Gastroesophageal sphincter (tissue), 4 donors: ENCODE measurements around the gene OR56A3. TPM values are rescaled to one million over a fixed set of nuclear protein-coding genes. Genes with fewer than 3 reads are reported as not detected.

Experiments
- ATAC-seq: fragments of 150-250 bp; one replicate; pipeline ENCODE4 v1.9.1; 2016; ENCODE audit warnings: mild to moderate bottlenecking, moderate library complexity
- H3K27ac ChIP-seq, 4 donors: fragments of 200-600 bp; sonication (generic) in 3 of 4; 1 replicate in 3 of 4; 2 replicates in 1 of 4; pipeline ENCODE4 v1.5.1; 2016 to 2019
- H3K27me3 ChIP-seq: fragments of 200-600 bp; sonication (generic); one replicate; pipeline ENCODE4 v1.5.1; 2019
- H3K36me3 ChIP-seq, 2 donors: fragments of 200-600 bp; sonication (generic); one replicate each; pipeline ENCODE4 v1.5.1; 2019; ENCODE audit warnings: control low read depth in 1 of 2
- H3K4me1 ChIP-seq, 3 donors: fragments of 200-600 bp; sonication (generic); 1 replicate in 2 of 3; 2 replicates in 1 of 3; pipeline ENCODE4 v1.5.1; 2016 to 2019; ENCODE audit warnings: control low read depth in 2 of 3
- H3K4me3 ChIP-seq, 2 donors: fragments of 200-600 bp; sonication (generic); one replicate each; pipeline ENCODE4 v1.5.1; 2019; ENCODE audit warnings: mild to moderate bottlenecking in 1 of 2, moderate library complexity in 1 of 2
- H3K9me3 ChIP-seq, 3 donors: fragments of 200-600 bp; sonication (generic); one replicate each; pipeline ENCODE4 v1.5.1; 2017 to 2019; ENCODE audit warnings: control low read depth in 2 of 3
- EP300 ChIP-seq: sonication (generic); formaldehyde crosslinking; IDR thresholded peaks from one replicate; pipeline ENCODE4 v1.6.1; 2017; ENCODE audit warnings: antibody characterized with exemption, mild to moderate bottlenecking
- POLR2A ChIP-seq, 2 donors: fragments of 450-650 bp; IDR thresholded peaks; one replicate each; pipeline ENCODE4 v1.6.1; 2017; ENCODE audit warnings: antibody characterized with exemption in 2 of 2, mild to moderate bottlenecking in 2 of 2, moderate library complexity in 1 of 2
- POLR2AphosphoS5 ChIP-seq: sonication (generic); formaldehyde crosslinking; IDR thresholded peaks from one replicate; pipeline ENCODE4 v1.6.1; 2017; ENCODE audit warnings: antibody characterized with exemption
- WGBS, 2 donors: methylation state at CpG; one replicate each; pipeline ENCODE4 v1.1.5; 2018; ENCODE audit warnings: low coverage in 1 of 2; 5-methylcytosine and 5-hydroxymethylcytosine counted together
- total RNA-seq, 4 donors: library from RNA; depleted of rRNA; stranded (reverse); fragments of >200 nt; gene quantifications; one replicate each; pipeline ENCODE4 v1.1.0, GENCODE V29; 2016
- TF ChIP-seq, protein P1 (sequence below), 4 experiments: fragments of 200-600 bp in 2 of 4; fragments of 450-650 bp in 2 of 4; sonication (generic) in 1 of 4; IDR thresholded peaks; one replicate each; pipeline ENCODE4 v1.5.1; 2017 to 2019; ENCODE audit warnings: antibody characterized with exemption in 4 of 4, mild to moderate bottlenecking in 2 of 4, moderate library complexity in 2 of 4

OR56A3 gene
- total RNA-seq, 4 donors from 2014 or later: not detected

DNA sequence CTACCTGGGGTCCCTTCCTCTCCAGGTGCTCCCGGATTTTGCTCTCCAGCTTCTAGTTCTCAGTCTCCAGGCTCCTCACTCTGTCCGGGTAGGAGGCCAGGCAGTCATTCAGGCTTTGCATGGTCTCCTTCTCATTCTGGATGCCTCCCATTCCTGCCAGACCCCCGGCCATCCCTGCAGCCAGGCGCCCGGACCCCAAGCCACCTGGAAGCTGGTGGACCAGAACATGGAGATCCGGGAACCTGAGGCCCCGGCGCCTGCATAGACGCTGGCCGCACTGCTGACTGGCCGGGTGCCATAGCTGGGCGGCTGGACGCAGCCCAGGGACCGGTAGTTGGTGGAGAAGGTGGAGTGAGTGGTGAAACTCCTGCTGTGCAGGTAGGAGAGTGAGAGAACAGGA is 52.7 kb downstream of the OR56A3 start:
- ATAC-seq: no peak
- H3K9me3 ChIP-seq: no peaks in the 10 kb centered on the region
- WGBS, 2 donors: 100% methylated on average over 1 of the region's 14 CpGs; no CpG with 5 or more reads in 1 of the 2 donors
- no peak overlapping the region for H3K4me3 ChIP-seq
- no peak overlapping the region for H3K27ac ChIP-seq
- no peaks in the 10 kb centered on the region for H3K4me1 ChIP-seq
- TF ChIP-seq, protein P1, sequence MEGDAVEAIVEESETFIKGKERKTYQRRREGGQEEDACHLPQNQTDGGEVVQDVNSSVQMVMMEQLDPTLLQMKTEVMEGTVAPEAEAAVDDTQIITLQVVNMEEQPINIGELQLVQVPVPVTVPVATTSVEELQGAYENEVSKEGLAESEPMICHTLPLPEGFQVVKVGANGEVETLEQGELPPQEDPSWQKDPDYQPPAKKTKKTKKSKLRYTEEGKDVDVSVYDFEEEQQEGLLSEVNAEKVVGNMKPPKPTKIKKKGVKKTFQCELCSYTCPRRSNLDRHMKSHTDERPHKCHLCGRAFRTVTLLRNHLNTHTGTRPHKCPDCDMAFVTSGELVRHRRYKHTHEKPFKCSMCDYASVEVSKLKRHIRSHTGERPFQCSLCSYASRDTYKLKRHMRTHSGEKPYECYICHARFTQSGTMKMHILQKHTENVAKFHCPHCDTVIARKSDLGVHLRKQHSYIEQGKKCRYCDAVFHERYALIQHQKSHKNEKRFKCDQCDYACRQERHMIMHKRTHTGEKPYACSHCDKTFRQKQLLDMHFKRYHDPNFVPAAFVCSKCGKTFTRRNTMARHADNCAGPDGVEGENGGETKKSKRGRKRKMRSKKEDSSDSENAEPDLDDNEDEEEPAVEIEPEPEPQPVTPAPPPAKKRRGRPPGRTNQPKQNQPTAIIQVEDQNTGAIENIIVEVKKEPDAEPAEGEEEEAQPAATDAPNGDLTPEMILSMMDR (IDR thresholded peaks at IDR 0.05): no peak
- TF ChIP-seq POLR2AphosphoS5 (no peak), EP300 (no peak), POLR2A (IDR thresholded peaks at IDR 0.05) (no peak)
- H3K36me3 ChIP-seq: no peaks in the 10 kb centered on the region
- H3K27me3 ChIP-seq: peaks cover 7% of the 10 kb centered on the region

Other genes starting within 250 kb of the OR56A3 start
- gene OR56B1, start 205.8 kb upstream of the OR56A3 start, total RNA-seq: under 1 TPM in 2 of 4 donors, not detected in 2; 0.13 to 0.19 TPM
- gene OR52N4, start 188.0 kb upstream of the OR56A3 start, total RNA-seq: under 1 TPM in 1 of 4 donors, not detected in 3; 0.40 TPM
- under 1 TPM in 1 of 4 donors, not detected in 3; 0.67 TPM for gene OR52N5, start 158.9 kb upstream of the OR56A3 start, total RNA-seq
- under 1 TPM in 1 of 4 donors, not detected in 3; 0.13 TPM for gene OR52N1, start 151.0 kb upstream of the OR56A3 start, total RNA-seq
- gene OR52N2, start 133.3 kb upstream of the OR56A3 start, total RNA-seq: not detected
- gene OR52E6, start 100.4 kb upstream of the OR56A3 start, total RNA-seq: not detected
- not detected for gene OR52E8, start 84.6 kb upstream of the OR56A3 start, total RNA-seq
- gene OR52E4, start 61.6 kb upstream of the OR56A3 start, total RNA-seq: not detected
- not detected for gene OR52E5, start 49.0 kb upstream of the OR56A3 start, total RNA-seq
- gene OR56A5, start 26.2 kb downstream of the OR56A3 start, total RNA-seq: not detected
- gene OR52L1, start 44.7 kb downstream of the OR56A3 start, total RNA-seq: not detected
- gene OR56A4, start 64.7 kb downstream of the OR56A3 start, total RNA-seq: not detected
- under 1 TPM in 1 of 4 donors, not detected in 3; 0.23 TPM for gene OR56A1, start 88.5 kb downstream of the OR56A3 start, total RNA-seq
- not detected for gene OR56B4, start 165.4 kb downstream of the OR56A3 start, total RNA-seq
- gene OR52B2, start 228.1 kb downstream of the OR56A3 start, total RNA-seq: not detected